Mesothelial cell of epicardium (in vitro differentiated cells): ENCODE measurements around the gene GALNT5. TPM values are rescaled to one million over a fixed set of nuclear protein-coding genes. Genes with fewer than 3 reads are reported as not detected.
"Not testable (repeated sequence)": the region's sequence is repeated elsewhere in the genome, so short reads cannot be mapped to it uniquely, and the experiment has no call there.

Source experiments
- DNase-seq, 2 experiments: peaks; one replicate each; pipeline ENCODE4 v3.0.0; 2021; ENCODE audit warnings: low spot score in 2 of 2; ENCODE audit not compliant: unreplicated experiment in 2 of 2
- H3K27ac Mint-ChIP-seq: 2 replicates; pipeline ENCODE4 v1.8.0; 2021; ENCODE audit warnings: mixed read lengths
- H3K27me3 Mint-ChIP-seq: 2 replicates; pipeline ENCODE4 v1.8.0; 2021; ENCODE audit warnings: low read depth, mixed read lengths
- H3K36me3 Mint-ChIP-seq: 2 replicates; pipeline ENCODE4 v1.8.0; 2021; ENCODE audit warnings: mixed read lengths
- H3K4me1 Mint-ChIP-seq: 2 replicates; pipeline ENCODE4 v1.8.0; 2021; ENCODE audit warnings: mixed read lengths
- H3K4me3 Mint-ChIP-seq: 2 replicates; pipeline ENCODE4 v1.8.0; 2021; ENCODE audit warnings: mild to moderate bottlenecking, moderate library complexity, mixed read lengths
- H3K9me3 Mint-ChIP-seq: 2 replicates; pipeline ENCODE4 v1.8.0; 2021; ENCODE audit warnings: mixed read lengths
- total RNA-seq: library from RNA; stranded (reverse); gene quantifications from 3 replicates; pipeline ENCODE4 v1.2.1, GENCODE V29; 2021
- TF ChIP-seq, protein P1 (sequence below): fragments of 200-600 bp; sonication (generic); IDR thresholded peaks from one replicate; pipeline ENCODE4 v1.5.0; 2021; ENCODE audit warnings: antibody characterized with exemption; ENCODE audit not compliant: unreplicated experiment

The GALNT5 gene
- total RNA-seq, 1 donor from 2014 or later = 1.3 TPM

DNA sequence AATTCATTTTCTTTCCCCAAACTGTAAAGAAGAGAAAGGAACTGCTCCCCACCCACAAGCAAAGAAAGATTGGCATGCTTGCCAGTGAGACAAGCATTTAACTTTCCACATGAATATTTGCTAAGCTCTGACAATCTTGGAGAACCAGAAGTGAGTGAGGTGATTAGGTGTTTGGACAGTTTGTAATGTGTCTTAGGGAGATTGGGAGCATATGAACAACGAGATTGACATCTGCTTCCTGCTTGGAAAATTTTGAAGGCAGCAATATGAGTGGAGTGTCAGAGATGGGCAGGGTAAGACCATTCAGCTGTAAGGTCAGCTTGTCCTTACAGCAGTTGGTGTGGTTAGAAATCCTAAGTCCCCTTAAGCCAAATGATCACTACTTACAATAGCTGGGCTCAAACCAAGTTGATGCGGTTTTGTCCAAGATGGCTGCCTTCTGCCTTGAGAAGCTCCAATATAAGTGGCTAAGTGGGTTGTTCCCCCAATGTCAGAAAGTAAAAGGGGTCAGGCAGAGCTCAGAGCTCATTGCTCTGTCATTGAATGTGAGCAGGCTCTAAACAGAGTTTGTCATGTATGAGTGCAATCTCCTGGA lies 36.0 kb upstream of the GALNT5 start:
- no peaks in the 10 kb centered on the region for H3K9me3 Mint-ChIP-seq
- H3K4me3 Mint-ChIP-seq = no peak overlapping the region
- no peak for DNase-seq
- H3K27ac Mint-ChIP-seq = no peak overlapping the region
- H3K27me3 Mint-ChIP-seq = no peaks in the 10 kb centered on the region
- no peaks in the 10 kb centered on the region for H3K36me3 Mint-ChIP-seq
- TF ChIP-seq, protein P1, sequence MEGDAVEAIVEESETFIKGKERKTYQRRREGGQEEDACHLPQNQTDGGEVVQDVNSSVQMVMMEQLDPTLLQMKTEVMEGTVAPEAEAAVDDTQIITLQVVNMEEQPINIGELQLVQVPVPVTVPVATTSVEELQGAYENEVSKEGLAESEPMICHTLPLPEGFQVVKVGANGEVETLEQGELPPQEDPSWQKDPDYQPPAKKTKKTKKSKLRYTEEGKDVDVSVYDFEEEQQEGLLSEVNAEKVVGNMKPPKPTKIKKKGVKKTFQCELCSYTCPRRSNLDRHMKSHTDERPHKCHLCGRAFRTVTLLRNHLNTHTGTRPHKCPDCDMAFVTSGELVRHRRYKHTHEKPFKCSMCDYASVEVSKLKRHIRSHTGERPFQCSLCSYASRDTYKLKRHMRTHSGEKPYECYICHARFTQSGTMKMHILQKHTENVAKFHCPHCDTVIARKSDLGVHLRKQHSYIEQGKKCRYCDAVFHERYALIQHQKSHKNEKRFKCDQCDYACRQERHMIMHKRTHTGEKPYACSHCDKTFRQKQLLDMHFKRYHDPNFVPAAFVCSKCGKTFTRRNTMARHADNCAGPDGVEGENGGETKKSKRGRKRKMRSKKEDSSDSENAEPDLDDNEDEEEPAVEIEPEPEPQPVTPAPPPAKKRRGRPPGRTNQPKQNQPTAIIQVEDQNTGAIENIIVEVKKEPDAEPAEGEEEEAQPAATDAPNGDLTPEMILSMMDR = no peak
- no peaks in the 10 kb centered on the region for H3K4me1 Mint-ChIP-seq

DNA sequence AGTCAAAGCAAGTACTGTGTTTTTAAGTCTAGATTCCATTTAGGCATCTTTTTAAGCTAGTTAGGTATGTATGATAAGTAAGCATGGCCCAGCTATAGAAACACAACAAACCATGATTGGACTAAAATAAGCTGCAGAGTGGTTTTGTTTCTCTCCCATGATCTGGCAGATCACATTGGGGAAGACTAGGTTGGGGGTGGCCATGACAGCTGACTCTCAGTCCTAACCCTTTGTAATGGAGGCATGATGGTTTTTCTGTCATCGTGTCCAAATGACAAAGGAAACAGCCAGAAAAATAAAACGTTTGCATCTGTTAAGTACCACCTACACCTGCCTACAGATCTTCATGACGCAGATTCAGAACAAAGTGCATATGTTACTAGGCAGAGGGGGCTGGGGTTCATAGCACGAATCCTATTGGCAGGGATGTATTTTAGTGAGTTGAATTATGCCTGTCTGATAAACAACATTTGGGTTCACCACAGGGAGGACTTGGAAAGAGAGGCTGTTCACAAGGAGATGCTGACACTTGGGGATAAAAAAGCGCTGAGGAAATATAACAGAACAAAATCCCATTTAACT lies 33.8 kb upstream of the GALNT5 start:
- H3K36me3 Mint-ChIP-seq = no peaks in the 10 kb centered on the region
- no peaks in the 10 kb centered on the region for H3K27me3 Mint-ChIP-seq
- TF ChIP-seq, protein P1 = no peak
- no peaks in the 10 kb centered on the region for H3K4me1 Mint-ChIP-seq
- no peak for DNase-seq
- H3K27ac Mint-ChIP-seq = no peak overlapping the region
- H3K9me3 Mint-ChIP-seq = peaks cover 10% of the 10 kb centered on the region
- H3K4me3 Mint-ChIP-seq = no peak overlapping the region

DNA sequence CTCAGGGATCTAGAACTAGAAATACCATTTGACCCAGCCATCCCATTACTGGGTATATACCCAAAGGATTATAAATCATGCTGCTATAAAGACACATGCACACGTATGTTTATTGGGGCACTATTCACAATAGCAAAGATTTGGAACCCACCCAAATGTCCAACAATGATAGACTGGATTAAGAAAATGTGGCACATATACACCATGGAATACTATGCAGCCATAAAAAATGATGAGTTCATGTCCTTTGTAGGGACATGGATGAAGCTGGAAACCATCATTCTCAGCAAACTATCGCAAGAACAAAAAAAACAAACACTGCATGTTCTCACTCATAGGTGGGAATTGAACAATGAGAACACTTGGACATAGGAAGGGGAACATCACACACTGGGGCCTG lies 33.1 kb upstream of the GALNT5 start:
- not testable (repeated sequence) for H3K4me3 Mint-ChIP-seq, H3K27ac Mint-ChIP-seq

DNA sequence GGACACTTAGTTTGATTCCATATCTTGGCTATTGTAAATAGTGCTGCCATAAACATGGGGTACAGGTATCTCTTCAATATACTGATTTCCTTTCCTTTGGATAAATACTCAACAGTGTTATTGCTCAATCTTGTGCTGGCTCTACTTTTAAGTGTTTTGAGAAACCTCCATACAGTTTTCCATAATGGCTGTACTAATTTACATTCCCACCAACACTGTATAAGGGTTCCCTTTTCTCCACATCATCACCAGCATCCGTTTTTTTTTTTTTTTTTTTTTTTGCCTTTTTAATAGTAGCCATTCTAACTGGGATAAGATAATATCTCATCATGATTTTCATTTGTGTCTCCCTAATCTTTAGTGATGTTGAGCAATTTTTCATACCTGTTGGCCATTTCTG lies 29.9 kb upstream of the GALNT5 start:
- TF ChIP-seq, protein P1 = no peak
- Mint-ChIP-seq H3K27ac (no peak overlapping the region), H3K9me3 (peaks cover 17% of the 10 kb centered on the region), H3K4me3 (no peak overlapping the region), H3K27me3 (no peaks in the 10 kb centered on the region), H3K36me3 (no peaks in the 10 kb centered on the region), H3K4me1 (no peaks in the 10 kb centered on the region)
- DNase-seq = no peak

More for the DNA sequence above, 33.1 kb upstream of the GALNT5 start:
- not testable (repeated sequence) for DNase-seq, H3K36me3 Mint-ChIP-seq, H3K4me1 Mint-ChIP-seq, H3K27me3 Mint-ChIP-seq
- H3K9me3 Mint-ChIP-seq = peaks cover 17% of the 10 kb centered on the region

DNA sequence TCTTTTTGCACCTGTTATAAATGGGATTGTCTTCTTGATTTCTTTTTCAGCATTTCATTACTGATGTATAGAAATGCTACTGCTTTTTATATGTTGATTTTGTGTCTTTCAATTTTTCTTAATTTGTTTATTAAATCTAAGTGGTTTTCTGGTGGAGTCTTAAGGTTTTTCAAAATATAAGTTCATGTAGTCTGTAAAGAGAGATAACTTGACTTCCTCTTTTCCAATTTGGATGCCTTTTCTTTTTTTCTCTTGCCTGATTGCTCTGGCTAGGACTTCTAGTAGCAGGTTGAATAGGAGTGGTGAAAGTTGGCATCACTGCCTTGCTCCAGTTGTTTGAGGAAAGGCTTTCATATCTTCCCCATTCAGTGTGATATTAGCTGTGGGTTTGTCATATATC lies 28.6 kb upstream of the GALNT5 start:
- Mint-ChIP-seq H3K4me3 (no peak overlapping the region), H3K27me3 (no peaks in the 10 kb centered on the region), H3K9me3 (peaks cover 26% of the 10 kb centered on the region)

DNA sequence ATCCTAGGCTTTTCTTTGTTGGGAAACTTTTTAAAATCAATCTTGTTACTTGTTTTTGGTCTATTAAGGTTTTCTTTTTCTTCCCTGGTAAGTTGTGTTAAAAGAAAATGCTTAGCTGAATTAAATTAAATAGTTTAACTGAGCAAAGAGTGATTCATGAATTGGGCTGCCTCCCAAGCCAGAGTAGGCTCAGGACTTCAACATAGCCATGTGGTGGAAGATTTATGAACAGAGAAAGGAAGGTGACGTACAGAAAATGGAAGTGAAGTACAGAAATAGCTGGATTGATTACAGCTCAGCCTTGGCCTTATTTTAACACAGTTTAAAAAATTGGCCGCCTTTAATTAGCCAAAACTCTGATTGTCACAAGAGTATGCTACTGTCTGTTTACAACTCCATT lies 27.9 kb upstream of the GALNT5 start:
- Mint-ChIP-seq H3K9me3 (peaks cover 26% of the 10 kb centered on the region), H3K36me3 (no peaks in the 10 kb centered on the region), H3K27ac (no peak overlapping the region), H3K27me3 (no peaks in the 10 kb centered on the region), H3K4me1 (no peaks in the 10 kb centered on the region), H3K4me3 (no peak overlapping the region)
- TF ChIP-seq, protein P1 = no peak
- no peak for DNase-seq

More for the DNA sequence above, 28.6 kb upstream of the GALNT5 start:
- TF ChIP-seq, protein P1 = no peak
- H3K27ac Mint-ChIP-seq = no peak overlapping the region
- DNase-seq = no peak
- no peaks in the 10 kb centered on the region for H3K36me3 Mint-ChIP-seq
- H3K4me1 Mint-ChIP-seq = no peaks in the 10 kb centered on the region
